ENCODE results near the gene MRPS27. TPM values are rescaled to one million over a fixed set of nuclear protein-coding genes. Genes with fewer than 3 reads are reported as not detected.

MRPS27 gene
- total RNA-seq, 1 experiment from 2014 or later, result 88.6 TPM

DNA sequence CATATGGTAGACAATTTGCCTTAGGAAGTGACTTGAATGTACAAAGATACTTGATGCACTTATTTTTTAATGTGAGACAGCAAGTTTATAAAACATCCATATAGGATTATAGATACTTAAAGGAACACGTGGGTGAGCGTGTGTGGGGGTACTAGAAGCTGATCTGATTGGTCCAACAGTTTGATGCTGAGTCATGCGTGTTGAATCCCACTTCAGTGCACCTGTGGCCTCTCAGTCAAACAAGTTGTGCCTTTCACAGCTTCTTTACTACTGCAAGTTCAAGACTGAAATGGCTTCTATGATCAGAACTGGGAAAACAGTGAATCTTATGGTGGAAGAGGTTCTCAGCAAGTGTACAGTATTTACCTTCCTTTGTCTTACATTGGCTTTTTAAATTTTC, 113.9 kb downstream of the MRPS27 start:
- no peak overlapping the region for H3K27ac ChIP-seq (ENCODE audit: low read depth, low read length, poor library complexity, severe bottlenecking)
- H3K4me1 ChIP-seq (ENCODE audit: insufficient read depth, low read length, poor library complexity, severe bottlenecking), result peaks cover 50% of the 10 kb centered on the region

DNA sequence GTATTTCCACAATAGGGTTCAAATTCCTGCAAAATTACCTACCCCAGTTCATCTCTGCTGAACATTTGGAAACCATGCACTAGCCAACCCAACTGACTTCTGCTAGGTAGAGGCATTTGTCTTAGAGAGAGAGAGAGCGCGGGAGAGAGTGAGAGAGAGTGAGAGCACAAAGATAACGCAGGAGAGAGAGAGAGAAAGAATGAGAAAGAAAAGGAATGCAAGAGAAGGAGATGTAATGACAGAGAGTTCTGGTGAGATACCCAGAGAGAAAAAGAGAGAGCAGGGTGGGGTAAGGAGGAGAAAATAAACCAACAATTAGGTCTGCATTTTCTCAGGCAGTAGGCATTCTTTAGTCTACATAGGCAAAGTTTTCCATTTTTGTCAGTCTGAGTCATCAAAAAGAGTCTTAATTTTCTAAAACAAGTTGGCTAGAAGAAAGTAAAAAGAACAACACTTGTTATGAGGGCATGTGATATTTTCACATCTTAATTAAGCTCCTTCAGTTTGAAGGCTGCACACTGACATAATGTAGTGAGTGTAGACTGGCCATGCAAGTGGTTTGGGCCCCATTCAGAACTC, 114.5 kb downstream of the MRPS27 start:
- intact Hi-C loops (cut with micrococcal nuclease; ENCODE audit: unreplicated experiment), result no loop called here
- DNase-seq (ENCODE audit: low spot score), result no peak
- Histone ChIP-seq H3K36me3 (ENCODE audit: insufficient read depth, low read length, poor library complexity, severe bottlenecking) (peaks cover 32% of the 10 kb centered on the region), H3K27ac (ENCODE audit: low read depth, low read length, poor library complexity, severe bottlenecking) (no peak overlapping the region), H3K4me3 (ENCODE audit: low read depth, low read length, poor library complexity, severe bottlenecking) (no peak overlapping the region), H3K27me3 (replicated peaks; ENCODE audit: insufficient read depth, low read depth, low read length, poor library complexity) (no peaks in the 10 kb centered on the region), H3K9me3 (ENCODE audit: low read depth, low read length, poor library complexity, severe bottlenecking) (no peaks in the 10 kb centered on the region), H3K4me1 (ENCODE audit: insufficient read depth, low read length, poor library complexity, severe bottlenecking) (peaks cover 43% of the 10 kb centered on the region)
- TF ChIP-seq, protein P1, sequence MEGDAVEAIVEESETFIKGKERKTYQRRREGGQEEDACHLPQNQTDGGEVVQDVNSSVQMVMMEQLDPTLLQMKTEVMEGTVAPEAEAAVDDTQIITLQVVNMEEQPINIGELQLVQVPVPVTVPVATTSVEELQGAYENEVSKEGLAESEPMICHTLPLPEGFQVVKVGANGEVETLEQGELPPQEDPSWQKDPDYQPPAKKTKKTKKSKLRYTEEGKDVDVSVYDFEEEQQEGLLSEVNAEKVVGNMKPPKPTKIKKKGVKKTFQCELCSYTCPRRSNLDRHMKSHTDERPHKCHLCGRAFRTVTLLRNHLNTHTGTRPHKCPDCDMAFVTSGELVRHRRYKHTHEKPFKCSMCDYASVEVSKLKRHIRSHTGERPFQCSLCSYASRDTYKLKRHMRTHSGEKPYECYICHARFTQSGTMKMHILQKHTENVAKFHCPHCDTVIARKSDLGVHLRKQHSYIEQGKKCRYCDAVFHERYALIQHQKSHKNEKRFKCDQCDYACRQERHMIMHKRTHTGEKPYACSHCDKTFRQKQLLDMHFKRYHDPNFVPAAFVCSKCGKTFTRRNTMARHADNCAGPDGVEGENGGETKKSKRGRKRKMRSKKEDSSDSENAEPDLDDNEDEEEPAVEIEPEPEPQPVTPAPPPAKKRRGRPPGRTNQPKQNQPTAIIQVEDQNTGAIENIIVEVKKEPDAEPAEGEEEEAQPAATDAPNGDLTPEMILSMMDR (conservative IDR thresholded peaks at IDR 0.05; ENCODE audit: low read depth, low read length), result no peak
- TF ChIP-seq EZH2 (IDR thresholded peaks at IDR 0.05; ENCODE audit: borderline replicate concordance, low read depth, low read length, poor library complexity, severe bottlenecking), result no peak
- ChIA-PET POLR2A (ENCODE audit: low non-redundant PET) (no interaction called here), CTCF (no interaction called here)
- TSS peak; percentile 51 for BruUV-seq (replicated peaks)

More for the DNA sequence above, 113.9 kb downstream of the MRPS27 start:
- POLR2A ChIA-PET (ENCODE audit: low non-redundant PET), result no interaction called here
- Histone ChIP-seq H3K9me3 (ENCODE audit: low read depth, low read length, poor library complexity, severe bottlenecking) (no peaks in the 10 kb centered on the region), H3K4me3 (ENCODE audit: low read depth, low read length, poor library complexity, severe bottlenecking) (no peak overlapping the region), H3K36me3 (ENCODE audit: insufficient read depth, low read length, poor library complexity, severe bottlenecking) (peaks cover 28% of the 10 kb centered on the region), H3K27me3 (replicated peaks; ENCODE audit: insufficient read depth, low read depth, low read length, poor library complexity) (no peaks in the 10 kb centered on the region)
- BruUV-seq (replicated peaks), result no TSS peak
- intact Hi-C loops (cut with micrococcal nuclease; ENCODE audit: unreplicated experiment), result no loop called here
- CTCF ChIA-PET, result no interaction called here
- TF ChIP-seq EZH2 (IDR thresholded peaks at IDR 0.05; ENCODE audit: borderline replicate concordance, low read depth, low read length, poor library complexity, severe bottlenecking), result no peak
- TF ChIP-seq, protein P1 (conservative IDR thresholded peaks at IDR 0.05; ENCODE audit: low read depth, low read length), result no peak
- DNase-seq (ENCODE audit: low spot score), result no peak

DNA sequence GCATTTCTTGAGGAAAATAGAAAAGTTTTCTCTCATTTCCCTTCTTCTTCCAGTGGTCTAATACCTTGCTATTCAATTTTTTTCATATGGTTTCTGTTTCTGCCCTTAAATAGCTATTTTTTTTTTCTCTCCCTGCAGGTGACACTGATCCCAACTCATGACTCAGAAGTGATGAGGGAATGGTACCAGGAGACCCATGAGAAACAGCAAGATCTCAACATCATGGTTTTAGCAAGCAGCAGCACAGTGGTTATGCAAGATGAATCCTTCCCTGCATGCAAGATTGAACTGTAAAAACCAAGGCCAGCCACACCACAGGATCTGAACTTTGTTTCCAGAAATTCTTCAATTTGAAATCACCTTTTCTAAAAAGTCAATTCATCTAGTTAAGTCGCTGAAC, 115.1 kb downstream of the MRPS27 start:
- DNase-seq (ENCODE audit: low spot score), result no peak
- Histone ChIP-seq H3K4me3 (ENCODE audit: low read depth, low read length, poor library complexity, severe bottlenecking) (no peak overlapping the region), H3K36me3 (ENCODE audit: insufficient read depth, low read length, poor library complexity, severe bottlenecking) (peaks cover 36% of the 10 kb centered on the region), H3K27ac (ENCODE audit: low read depth, low read length, poor library complexity, severe bottlenecking) (no peak overlapping the region), H3K27me3 (replicated peaks; ENCODE audit: insufficient read depth, low read depth, low read length, poor library complexity) (no peaks in the 10 kb centered on the region), H3K4me1 (ENCODE audit: insufficient read depth, low read length, poor library complexity, severe bottlenecking) (peaks cover 37% of the 10 kb centered on the region), H3K9me3 (ENCODE audit: low read depth, low read length, poor library complexity, severe bottlenecking) (no peaks in the 10 kb centered on the region)
- intact Hi-C loops (cut with micrococcal nuclease; ENCODE audit: unreplicated experiment), result no loop called here
- ChIA-PET POLR2A (ENCODE audit: low non-redundant PET) (no interaction called here), CTCF (no interaction called here)
- no TSS peak for BruUV-seq (replicated peaks)
- TF ChIP-seq EZH2 (IDR thresholded peaks at IDR 0.05; ENCODE audit: borderline replicate concordance, low read depth, low read length, poor library complexity, severe bottlenecking), result no peak
- TF ChIP-seq, protein P1 (conservative IDR thresholded peaks at IDR 0.05; ENCODE audit: low read depth, low read length), result no peak

Data from A673 (cell line).